Activated CD8-positive, alpha-beta T cell treated with anti-CD3 and anti-CD28 coated beads, Interleukin-2, amount 10 ng/mL, durations not matched to agents 7 days and 5 days (primary cell): ENCODE measurements around the gene SLC7A6. TPM values are rescaled to one million over a fixed set of nuclear protein-coding genes. Genes with fewer than 3 reads are reported as not detected.
A peak's percentile ranks its signal among the peaks of the same experiment; 100 is the strongest.

Source experiments
- ATAC-seq: fragments of 150-1000 bp; cut with Tn5 transposase; one replicate; pipeline ENCODE4 v1.10.0; 2021; ENCODE audit warnings: moderate library complexity
- CTCF ChIA-PET: fragments of 350-600 bp; sonication (Branson Sonifier 250); formaldehyde crosslinking; loops from one replicate; lab custom pipeline; 2021; ENCODE audit warnings: antibody characterized with exemption; lab: Charles Lee
- POLR2A ChIA-PET: fragments of 350-600 bp; sonication (Branson Sonifier 250); formaldehyde crosslinking; loops from one replicate; lab custom pipeline; 2021; ENCODE audit warnings: antibody characterized with exemption; lab: Charles Lee
- DNase-seq: peaks from one replicate; pipeline ENCODE4 v3.0.0-alpha.2; 2020
- H3K27ac Mint-ChIP-seq: one replicate; pipeline ENCODE4 v1.8.0; 2021; ENCODE audit warnings: mild to moderate bottlenecking, mixed read lengths
- H3K27me3 Mint-ChIP-seq: one replicate; pipeline ENCODE4 v1.8.0; 2021; ENCODE audit warnings: low read depth, mixed read lengths
- H3K36me3 Mint-ChIP-seq: one replicate; pipeline ENCODE4 v1.8.0; 2021; ENCODE audit warnings: low read depth, mixed read lengths
- H3K4me1 Mint-ChIP-seq: one replicate; pipeline ENCODE4 v1.8.0; 2021; ENCODE audit warnings: low read depth, mixed read lengths
- H3K4me3 Mint-ChIP-seq: one replicate; pipeline ENCODE4 v1.8.0; 2021; ENCODE audit warnings: mild to moderate bottlenecking, mixed read lengths
- H3K9me3 Mint-ChIP-seq: one replicate; pipeline ENCODE4 v1.8.0; 2022; ENCODE audit warnings: mixed read lengths; ENCODE audit not compliant: insufficient read depth
- total RNA-seq, 2 experiments: library from RNA; stranded (reverse); gene quantifications; one replicate each; pipeline ENCODE4 v1.2.3, GENCODE V29; 2021

SLC7A6 gene
- total RNA-seq, 2 experiments from 2014 or later, result 84.1 to 85.0 TPM

GRCh38 chr16:68257906-68258800, 6.2 kb upstream of the SLC7A6 start:
- no peak overlapping the region for H3K4me3 Mint-ChIP-seq
- peaks cover 10% of the 10 kb centered on the region for H3K36me3 Mint-ChIP-seq
- POLR2A ChIA-PET, result interaction anchor here (0.6 to 1.3 kb wide), 2 partner anchors 21 to 62 kb away, joined by 3 read pairs; no protein-coding TSS in a partner anchor
- ATAC-seq (no peak), DNase-seq (no peak)
- H3K27ac Mint-ChIP-seq, result no peak overlapping the region
- H3K9me3 Mint-ChIP-seq, result no peaks in the 10 kb centered on the region
- peaks cover 14% of the 10 kb centered on the region for H3K4me1 Mint-ChIP-seq
- no peaks in the 10 kb centered on the region for H3K27me3 Mint-ChIP-seq
- CTCF ChIA-PET, result interaction anchor here (1.1 to 9.4 kb wide), 5 partner anchors 16 to 165 kb away, joined by 3 to 544 read pairs (median 3); partner anchors contain the start of genes PRMT7 and SLC7A6OS

GRCh38 chr16:68259007-68259825, 5.1 kb upstream of the SLC7A6 start:
- no peak overlapping the region for H3K4me3 Mint-ChIP-seq
- ATAC-seq (no peak), DNase-seq (no peak)
- H3K36me3 Mint-ChIP-seq, result peaks cover 10% of the 10 kb centered on the region
- ChIA-PET POLR2A (interaction anchor here (0.6 kb wide), 1 partner anchor 61 kb away, joined by 3 read pairs; no protein-coding TSS in a partner anchor), CTCF (interaction anchor here (0.7 to 9.4 kb wide), 5 partner anchors 51 to 251 kb away, joined by 3 to 544 read pairs (median 3); partner anchors contain the start of genes PRMT7 and SLC7A6OS)
- no peaks in the 10 kb centered on the region for H3K9me3 Mint-ChIP-seq
- H3K4me1 Mint-ChIP-seq, result peaks cover 22% of the 10 kb centered on the region
- no peak overlapping the region for H3K27ac Mint-ChIP-seq
- no peaks in the 10 kb centered on the region for H3K27me3 Mint-ChIP-seq

- peaks cover 47% of the 10 kb centered on the region for H3K4me1 Mint-ChIP-seq
These were observed 683 bp upstream of the SLC7A6 start for GRCh38 chr16:68263559-68264127.

GRCh38 chr16:68265078-68265920, 973 bp downstream of the SLC7A6 start:
- ATAC-seq (peak; percentile 10), DNase-seq (peak; percentile 61)
- Mint-ChIP-seq H3K4me1 (peaks cover 62% of the 10 kb centered on the region), H3K4me3 (peak overlapping the region; percentile 93), H3K27ac (peak overlapping the region; percentile 99), H3K36me3 (peaks cover 28% of the 10 kb centered on the region), H3K27me3 (no peaks in the 10 kb centered on the region), H3K9me3 (no peaks in the 10 kb centered on the region)
- ChIA-PET POLR2A (interaction anchor here (2.0 to 6.0 kb wide), 4 partner anchors 20 to 45 kb away, joined by 6 to 55 read pairs (median 27); partner anchors contain the start of genes PLA2G15, PRMT7 and SLC7A6OS), CTCF (interaction anchor here (1.5 to 9.4 kb wide), 5 partner anchors 14 to 78 kb away, joined by 5 to 544 read pairs (median 67); no protein-coding TSS in a partner anchor)

More at GRCh38 chr16:68263559-68264127, 683 bp upstream of the SLC7A6 start:
- peak overlapping the region; percentile 98 for H3K27ac Mint-ChIP-seq
- ATAC-seq (no peak), DNase-seq (no peak)
- no peaks in the 10 kb centered on the region for H3K27me3 Mint-ChIP-seq
- ChIA-PET CTCF (interaction anchor here (1.0 to 9.4 kb wide), 23 partner anchors 10 to 783 kb away, joined by 3 to 544 read pairs (median 5); partner anchors contain the start of genes ATP6V0D1, ESRP2, PLA2G15 and PRMT7), POLR2A (interaction anchor here (1.0 to 6.0 kb wide), 14 partner anchors 9 to 64 kb away, joined by 3 to 55 read pairs (median 6); partner anchors contain the start of genes PLA2G15, PRMT7 and SLC7A6OS)
- H3K9me3 Mint-ChIP-seq, result no peaks in the 10 kb centered on the region
- H3K4me3 Mint-ChIP-seq, result peak overlapping the region; percentile 93
- peaks cover 18% of the 10 kb centered on the region for H3K36me3 Mint-ChIP-seq

GRCh38 chr16:68267612-68268405, 3.5 kb downstream of the SLC7A6 start:
- ChIA-PET POLR2A (interaction anchor here (0.6 kb wide), 1 partner anchor 43 kb away, joined by 3 read pairs; the partner anchor contains the start of genes PRMT7 and SLC7A6OS), CTCF (interaction anchor here (2.3 to 7.6 kb wide), 4 partner anchors 16 to 61 kb away, joined by 8 to 346 read pairs (median 12); no protein-coding TSS in a partner anchor)
- Mint-ChIP-seq H3K27me3 (no peaks in the 10 kb centered on the region), H3K4me3 (peak overlapping the region; percentile 48), H3K9me3 (no peaks in the 10 kb centered on the region), H3K27ac (peak overlapping the region; percentile 10), H3K36me3 (peaks cover 40% of the 10 kb centered on the region), H3K4me1 (peaks cover 73% of the 10 kb centered on the region)
- DNase-seq (no peak), ATAC-seq (no peak)

- ATAC-seq, result no peak
- peaks cover 83% of the 10 kb centered on the region for H3K4me1 Mint-ChIP-seq
- H3K4me3 Mint-ChIP-seq, result no peak overlapping the region
These were observed 5.5 kb downstream of the SLC7A6 start for GRCh38 chr16:68269793-68270192.

GRCh38 chr16:68270353-68270752, 6.0 kb downstream of the SLC7A6 start:
- Mint-ChIP-seq H3K4me1 (peaks cover 85% of the 10 kb centered on the region), H3K27ac (peak overlapping the region; percentile 67), H3K27me3 (no peaks in the 10 kb centered on the region), H3K36me3 (peaks cover 61% of the 10 kb centered on the region), H3K4me3 (no peak overlapping the region), H3K9me3 (no peaks in the 10 kb centered on the region)
- POLR2A ChIA-PET, result interaction anchor here (0.8 to 1.7 kb wide), 2 partner anchors 16 to 42 kb away, joined by 3 to 10 read pairs; no protein-coding TSS in a partner anchor
- DNase-seq, result no peak
- peak; percentile 20 for ATAC-seq
- CTCF ChIA-PET, result interaction anchor here (1.0 to 7.9 kb wide), 7 partner anchors 8 to 59 kb away, joined by 3 to 118 read pairs (median 8); partner anchors contain the start of gene SLC7A6

More at GRCh38 chr16:68269793-68270192, 5.5 kb downstream of the SLC7A6 start:
- Mint-ChIP-seq H3K36me3 (peaks cover 59% of the 10 kb centered on the region), H3K9me3 (no peaks in the 10 kb centered on the region), H3K27me3 (no peaks in the 10 kb centered on the region), H3K27ac (peak overlapping the region; percentile 67)
- CTCF ChIA-PET, result interaction anchor here (1.0 to 2.7 kb wide), 6 partner anchors 9 to 59 kb away, joined by 3 to 14 read pairs (median 7); no protein-coding TSS in a partner anchor
- POLR2A ChIA-PET, result interaction anchor here (0.8 to 1.7 kb wide), 4 partner anchors 16 to 42 kb away, joined by 3 to 10 read pairs (median 4); no protein-coding TSS in a partner anchor
- no peak for DNase-seq

GRCh38 chr16:68272507-68273209, 8.3 kb downstream of the SLC7A6 start:
- ChIA-PET CTCF (interaction anchor here (1.6 to 7.9 kb wide), 6 partner anchors 10 to 56 kb away, joined by 3 to 118 read pairs (median 14); partner anchors contain the start of genes PRMT7, SLC7A6 and SLC7A6OS), POLR2A (interaction anchor here (0.7 to 1.9 kb wide), 7 partner anchors 8 to 31 kb away, joined by 3 to 9 read pairs (median 3); partner anchors contain the start of gene SLC7A6)
- Mint-ChIP-seq H3K36me3 (peaks cover 65% of the 10 kb centered on the region), H3K4me1 (peaks cover 85% of the 10 kb centered on the region), H3K4me3 (peak overlapping the region; percentile 37), H3K27me3 (no peaks in the 10 kb centered on the region), H3K9me3 (no peaks in the 10 kb centered on the region), H3K27ac (peak overlapping the region; percentile 84)
- DNase-seq (peak; percentile 43), ATAC-seq (peak; percentile 27)
